DOHH2 (cell line): ENCODE results near the gene PID1.

Source experiments
- H3F3A ChIP-seq: fragments of 200-600 bp; sonication (generic), shearing (Covaris generic); 2 replicates; pipeline ENCODE4 v1.6.0; 2016; ENCODE audit warnings: antibody characterized with exemption, mild to moderate bottlenecking; ENCODE audit not compliant: control insufficient read depth, insufficient read depth
- H3K27ac ChIP-seq: fragments of 200-600 bp; sonication (generic); 2 replicates; pipeline ENCODE4 v1.5.1; 2014; ENCODE audit warnings: low read depth, mild to moderate bottlenecking, low read length, moderate library complexity
- H3K27me3 ChIP-seq: fragments of 200-600 bp; sonication (generic); 2 replicates; pipeline ENCODE4 v1.6.1; 2014; ENCODE audit warnings: mild to moderate bottlenecking, low read length, mixed read lengths; ENCODE audit not compliant: control insufficient read depth
- H3K36me3 ChIP-seq: fragments of 200-600 bp; sonication (generic); 2 replicates; pipeline ENCODE4 v1.6.1; 2014; ENCODE audit warnings: mild to moderate bottlenecking, low read length, moderate library complexity, mixed read lengths; ENCODE audit not compliant: control insufficient read depth
- H3K4me1 ChIP-seq: fragments of 200-600 bp; sonication (generic); 2 replicates; pipeline ENCODE4 v1.6.1; 2014; ENCODE audit warnings: mild to moderate bottlenecking, low read length, mixed read lengths; ENCODE audit not compliant: control insufficient read depth
- H3K4me2 ChIP-seq: fragments of 200-600 bp; sonication (generic); 2 replicates; pipeline ENCODE4 v1.6.0; 2014; ENCODE audit warnings: mild to moderate bottlenecking, low read length, moderate library complexity
- H3K4me3 ChIP-seq: fragments of 200-600 bp; sonication (generic); 2 replicates; pipeline ENCODE4 v1.5.1; 2014; ENCODE audit warnings: mild to moderate bottlenecking, low read length, mixed read lengths
- H3K79me2 ChIP-seq: fragments of 200-600 bp; sonication (generic); 2 replicates; pipeline ENCODE4 v1.6.1; 2014; ENCODE audit warnings: mild to moderate bottlenecking, low read length, mixed read lengths; ENCODE audit not compliant: control insufficient read depth
- H3K9me2 ChIP-seq: fragments of 200-600 bp; sonication (generic); replicated peaks from 2 replicates; pipeline ENCODE4 v1.6.1; 2014; ENCODE audit warnings: mild to moderate bottlenecking, low read length, mixed read lengths; ENCODE audit not compliant: control insufficient read depth
- H3K9me3 ChIP-seq: fragments of 200-600 bp; sonication (generic); 2 replicates; pipeline ENCODE4 v1.6.1; 2014; ENCODE audit warnings: antibody characterized with exemption, low read length, mixed read lengths; ENCODE audit not compliant: control insufficient read depth, insufficient read depth
- H4K20me1 ChIP-seq: fragments of 200-600 bp; sonication (generic); 2 replicates; pipeline ENCODE4 v1.6.0; 2014; ENCODE audit warnings: low read depth, mild to moderate bottlenecking, antibody characterized with exemption, low read length, moderate library complexity; ENCODE audit not compliant: control insufficient read depth, insufficient read depth
- EZH2phosphoT487 ChIP-seq: fragments of 200-600 bp; sonication (generic); IDR thresholded peaks from 2 replicates; pipeline ENCODE4 v1.6.1; 2017; ENCODE audit warnings: borderline replicate concordance, mild to moderate bottlenecking, antibody characterized with exemption, low read length, moderate library complexity, mixed read lengths
- TF ChIP-seq, protein P1 (sequence below): fragments of 200-600 bp; sonication (generic); IDR thresholded peaks from one replicate; pipeline ENCODE4 v1.5.1; 2014; ENCODE audit warnings: antibody characterized with exemption, mild to moderate bottlenecking, low read depth, low read length; ENCODE audit not compliant: poor library complexity, severe bottlenecking

Gene PID1

DNA sequence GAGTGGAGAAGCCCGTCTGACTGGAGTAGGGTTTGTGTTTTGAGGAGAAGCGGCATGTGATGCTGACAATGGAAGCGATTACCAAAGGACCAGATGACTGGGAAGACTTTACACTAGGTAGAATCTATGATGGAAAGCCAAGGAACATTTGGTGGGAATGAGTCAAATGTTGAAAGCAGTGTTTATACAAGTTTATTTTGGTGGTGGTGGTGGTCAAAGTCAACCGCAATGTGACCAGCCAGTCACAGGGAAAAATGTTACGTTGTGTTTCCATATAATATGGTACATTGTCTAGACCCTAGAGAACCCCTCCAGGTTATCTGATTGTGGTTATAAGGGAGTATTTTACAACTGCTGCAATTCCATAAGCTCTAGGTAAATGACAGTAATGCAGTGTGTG is 216.8 kb downstream of the PID1 start:
- TF ChIP-seq EZH2phosphoT487 = no peak
- TF ChIP-seq, protein P1, sequence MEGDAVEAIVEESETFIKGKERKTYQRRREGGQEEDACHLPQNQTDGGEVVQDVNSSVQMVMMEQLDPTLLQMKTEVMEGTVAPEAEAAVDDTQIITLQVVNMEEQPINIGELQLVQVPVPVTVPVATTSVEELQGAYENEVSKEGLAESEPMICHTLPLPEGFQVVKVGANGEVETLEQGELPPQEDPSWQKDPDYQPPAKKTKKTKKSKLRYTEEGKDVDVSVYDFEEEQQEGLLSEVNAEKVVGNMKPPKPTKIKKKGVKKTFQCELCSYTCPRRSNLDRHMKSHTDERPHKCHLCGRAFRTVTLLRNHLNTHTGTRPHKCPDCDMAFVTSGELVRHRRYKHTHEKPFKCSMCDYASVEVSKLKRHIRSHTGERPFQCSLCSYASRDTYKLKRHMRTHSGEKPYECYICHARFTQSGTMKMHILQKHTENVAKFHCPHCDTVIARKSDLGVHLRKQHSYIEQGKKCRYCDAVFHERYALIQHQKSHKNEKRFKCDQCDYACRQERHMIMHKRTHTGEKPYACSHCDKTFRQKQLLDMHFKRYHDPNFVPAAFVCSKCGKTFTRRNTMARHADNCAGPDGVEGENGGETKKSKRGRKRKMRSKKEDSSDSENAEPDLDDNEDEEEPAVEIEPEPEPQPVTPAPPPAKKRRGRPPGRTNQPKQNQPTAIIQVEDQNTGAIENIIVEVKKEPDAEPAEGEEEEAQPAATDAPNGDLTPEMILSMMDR = no peak
- no peaks in the 10 kb centered on the region for H3K9me2 ChIP-seq

DNA sequence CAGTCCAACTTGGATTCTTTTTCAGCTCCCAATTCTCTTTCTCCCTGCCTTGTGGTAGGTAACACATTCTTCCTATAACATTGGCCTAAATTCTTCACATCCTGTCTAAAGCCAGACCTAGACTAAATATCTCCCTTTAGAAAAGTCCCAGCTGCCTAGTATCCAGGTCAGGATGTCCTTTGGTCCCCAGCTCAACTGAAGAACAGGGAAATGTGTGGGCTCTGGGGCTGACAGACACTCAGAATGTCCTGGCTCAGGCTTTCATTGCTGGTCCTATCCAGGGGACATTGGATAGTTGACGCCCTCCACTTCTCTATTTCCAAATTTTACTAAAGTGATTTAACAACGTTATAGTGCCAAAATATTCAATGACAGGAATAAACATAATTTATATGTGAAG is 219.3 kb downstream of the PID1 start:
- Histone ChIP-seq H3K4me1 (peaks cover 3% of the 10 kb centered on the region), H3F3A (no peaks in the 10 kb centered on the region), H3K27ac (no peak overlapping the region), H3K27me3 (no peaks in the 10 kb centered on the region), H3K36me3 (no peaks in the 10 kb centered on the region), H3K79me2 (no peaks in the 10 kb centered on the region), H3K4me3 (no peak overlapping the region), H3K9me2 (no peaks in the 10 kb centered on the region), H3K9me3 (peaks cover 2% of the 10 kb centered on the region; the same call in 1 of the 2 replicates), H3K4me2 (no peak overlapping the region), H4K20me1 (no peaks in the 10 kb centered on the region)
- TF ChIP-seq, protein P1 = no peak
- no peak for TF ChIP-seq EZH2phosphoT487

More for the DNA sequence above, 216.8 kb downstream of the PID1 start:
- Histone ChIP-seq H3K4me3 (no peak overlapping the region), H3K9me3 (no peaks in the 10 kb centered on the region), H3K4me1 (no peaks in the 10 kb centered on the region), H3K4me2 (no peak overlapping the region), H3F3A (no peaks in the 10 kb centered on the region), H3K79me2 (no peaks in the 10 kb centered on the region), H4K20me1 (no peaks in the 10 kb centered on the region), H3K36me3 (no peaks in the 10 kb centered on the region), H3K27ac (no peak overlapping the region), H3K27me3 (no peaks in the 10 kb centered on the region)

DNA sequence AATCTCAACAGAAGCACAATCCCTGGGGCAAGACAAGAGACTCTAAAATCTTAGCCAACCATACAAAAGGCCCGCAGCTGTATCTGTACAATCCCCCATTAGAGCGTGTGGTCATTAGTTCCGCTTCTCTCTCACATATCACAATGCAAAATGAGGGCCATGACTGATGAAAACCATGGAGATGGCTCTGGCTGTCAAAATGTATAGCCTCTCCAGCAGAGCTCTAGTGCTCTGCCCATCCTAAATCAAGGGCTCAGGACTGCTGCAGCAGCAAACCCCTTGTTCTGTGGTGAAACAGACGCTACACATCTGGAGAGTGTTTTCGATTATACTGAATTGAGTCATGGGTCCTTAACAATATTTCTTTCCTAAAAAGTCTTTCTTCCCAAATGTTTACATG is 221.0 kb downstream of the PID1 start:
- Histone ChIP-seq H3K4me3 (no peak overlapping the region), H3F3A (no peaks in the 10 kb centered on the region), H3K79me2 (no peaks in the 10 kb centered on the region), H3K27ac (no peak overlapping the region), H4K20me1 (no peaks in the 10 kb centered on the region), H3K9me3 (peaks cover 2% of the 10 kb centered on the region; the same call in 1 of the 2 replicates), H3K4me2 (no peak overlapping the region), H3K4me1 (peaks cover 5% of the 10 kb centered on the region), H3K27me3 (no peaks in the 10 kb centered on the region), H3K36me3 (no peaks in the 10 kb centered on the region), H3K9me2 (no peaks in the 10 kb centered on the region)
- TF ChIP-seq, protein P1 = no peak
- no peak for TF ChIP-seq EZH2phosphoT487
